K562 (cell line): ENCODE measurements around the gene HADH. TPM values are rescaled to one million over a fixed set of nuclear protein-coding genes. Genes with fewer than 3 reads are reported as not detected.
A peak's percentile ranks its signal among the peaks of the same experiment; 100 is the strongest.

Experiments used
- ATAC-seq: fragments of 200-7000 bp; cut with Tn5 transposase; 3 replicates; pipeline ENCODE4 v1.9.1; 2020; ENCODE audit warnings: moderate library complexity
- BruUV-seq: library from RNA; stranded (reverse); fragments of 400-500 nt; replicated peaks from 2 replicates; lab custom pipeline; 2021; lab: Mats Ljungman, UMichigan
- CTCF ChIA-PET: fragments of 300-600 bp; formaldehyde crosslinking; extraction: SDS; loops from one replicate; lab custom pipeline; 2021; ENCODE audit warnings: low intra/inter-chr PET ratio; lab: Yijun Ruan, JAX
- POLR2A ChIA-PET: fragments of 300-600, 350-650 bp; sonication (Branson Sonifier 250); formaldehyde crosslinking; extraction: SDS; loops from one replicate; lab custom pipeline; 2021; ENCODE audit warnings: antibody characterized with exemption, inconsistent platforms; lab: Yijun Ruan, JAX
- DNase-seq, 4 experiments: peaks; one replicate each; pipeline versions ENCODE4 v3.0.0 to v3.0.0-alpha.2; 2011 to 2018; ENCODE audit warnings: low spot score in 3 of 4, mixed read lengths in 3 of 4; ENCODE audit errors: extremely low read depth in 1 of 4
- FAIRE-seq: peaks from 2 replicates; lab custom pipeline; 2011; peaks lifted over from hg19 to GRCh38; lab: Jason Lieb, UNC
- H2AFZ ChIP-seq: 2 replicates; pipeline ENCODE4 v1.6.0; 2011; ENCODE audit warnings: low read depth, low read length, control low read depth, inconsistent platforms
- H3K27ac ChIP-seq: fragments of 200-600 bp; 3 replicates; pipeline ENCODE4 v1.8.0; 2011; ENCODE audit warnings: low read depth, mild to moderate bottlenecking, control low read depth, inconsistent platforms, low read length, moderate library complexity, mixed read lengths; ENCODE audit errors: extremely low read depth
- H3K27me3 ChIP-seq, 2 experiments: fragments of 300-600 bp in 1 of 2; 2 replicates in 1 of 2; 3 replicates in 1 of 2; pipeline versions ENCODE4 v1.6.0 to v1.8.0; 2011; ENCODE audit warnings: inconsistent platforms in 2 of 2, low read length in 2 of 2, mild to moderate bottlenecking in 1 of 2, mixed read lengths in 1 of 2, moderate library complexity in 1 of 2; ENCODE audit not compliant: control insufficient read depth in 2 of 2, insufficient read depth in 2 of 2
- H3K36me3 ChIP-seq: fragments of 300-600 bp; 3 replicates; pipeline ENCODE4 v1.8.0; 2011; ENCODE audit warnings: mild to moderate bottlenecking, low read length, inconsistent platforms; ENCODE audit not compliant: control insufficient read depth, insufficient read depth
- H3K4me1 ChIP-seq, 2 experiments: fragments of 200-600 bp in 1 of 2; replicated peaks in 1 of 2; 2 replicates in 1 of 2; 3 replicates in 1 of 2; pipeline versions ENCODE4 v1.5.1 to v1.8.0; 2011; ENCODE audit warnings: inconsistent platforms in 2 of 2, low read length in 2 of 2, mild to moderate bottlenecking in 1 of 2, mixed read lengths in 1 of 2, moderate library complexity in 1 of 2; ENCODE audit not compliant: control insufficient read depth in 2 of 2, insufficient read depth in 2 of 2
- H3K4me2 ChIP-seq: 2 replicates; pipeline ENCODE4 v1.6.1; 2011; ENCODE audit warnings: low read length, control low read depth, inconsistent platforms, mixed read lengths; ENCODE audit not compliant: insufficient read depth
- H3K4me3 ChIP-seq: fragments of 200-600 bp; sonication (generic), shearing (Covaris generic); 2 replicates; pipeline ENCODE4 v1.5.1; 2016; ENCODE audit warnings: control low read depth, inconsistent platforms
- H3K79me2 ChIP-seq: fragments of 200-600 bp; 3 replicates; pipeline ENCODE4 v1.8.0; 2011; ENCODE audit warnings: low read length, inconsistent platforms; ENCODE audit not compliant: control insufficient read depth, insufficient read depth
- H3K9ac ChIP-seq, 2 experiments: 2 replicates each; pipeline versions ENCODE4 v1.6.0 to v1.6.1; 2011; ENCODE audit warnings: low read depth in 2 of 2, low read length in 2 of 2, control low read depth in 1 of 2, inconsistent platforms in 1 of 2, mild to moderate bottlenecking in 1 of 2, mixed read lengths in 1 of 2; ENCODE audit not compliant: insufficient read depth in 1 of 2
- H3K9me1 ChIP-seq: one replicate; pipeline ENCODE4 v1.6.0; 2011; ENCODE audit warnings: inconsistent platforms, mild to moderate bottlenecking, low read length, moderate library complexity; ENCODE audit not compliant: control insufficient read depth, insufficient read depth
- H3K9me3 ChIP-seq: replicated peaks from 2 replicates; pipeline ENCODE4 v1.5.1; 2011; ENCODE audit warnings: low read depth, low read length, inconsistent platforms; ENCODE audit not compliant: control insufficient read depth, insufficient read depth
- H4K20me1 ChIP-seq: replicated peaks from 2 replicates; pipeline ENCODE4 v1.6.1; 2011; ENCODE audit warnings: low read length, inconsistent platforms, mixed read lengths; ENCODE audit not compliant: control insufficient read depth, insufficient read depth
- ERF ChIP-seq: fragments of 450-650 bp; formaldehyde crosslinking; IDR thresholded peaks from 2 replicates; pipeline ENCODE4 v1.4.0; 2020; ENCODE audit warnings: mild to moderate bottlenecking, mixed read lengths
- FOXA3 ChIP-seq, 2 experiments: fragments of 450-650 bp in 1 of 2; sonication (generic) in 1 of 2; formaldehyde crosslinking; IDR thresholded peaks in 1 of 2; conservative IDR thresholded peaks in 1 of 2; 2 replicates each; pipeline versions ENCODE4 v1.4.0 to v1.8.0; 2020 to 2022; ENCODE audit warnings: mild to moderate bottlenecking in 2 of 2, missing genetic modification reagents in 1 of 2
- GTF2A2 ChIP-seq: IDR thresholded peaks from 2 replicates; pipeline ENCODE4 v1.6.1; 2016; ENCODE audit warnings: mild to moderate bottlenecking, missing genetic modification characterization, missing compliant biosample characterization
- HLTF ChIP-seq: fragments of 450-650 bp; IDR thresholded peaks from 2 replicates; pipeline ENCODE4 v1.6.1; 2016
- IRF1 ChIP-seq: sonication (generic); formaldehyde crosslinking; IDR thresholded peaks from 2 replicates; pipeline ENCODE4 v1.8.0; 2022; ENCODE audit warnings: missing genetic modification reagents, mild to moderate bottlenecking, borderline replicate concordance
- KLF10 ChIP-seq: fragments of 250-450 bp; sonication (Bioruptor Pico); IDR thresholded peaks from 2 replicates; pipeline ENCODE4 v1.6.1; 2021; ENCODE audit warnings: matching md5 sums
- NCOA6 ChIP-seq: fragments of 450-650 bp; IDR thresholded peaks from 2 replicates; pipeline ENCODE4 v1.6.1; 2017; ENCODE audit warnings: mild to moderate bottlenecking
- RNF2 ChIP-seq: sonication (generic); IDR thresholded peaks from 2 replicates; pipeline ENCODE4 v1.6.1; 2016
- ZNF512 ChIP-seq: IDR thresholded peaks from 2 replicates; pipeline ENCODE4 v1.6.1; 2016; ENCODE audit warnings: missing genetic modification characterization, missing compliant biosample characterization
- WGBS: fragments of 100-300 bp; shearing (Covaris generic); methylation state at CpG from one replicate; pipeline ENCODE4 v1.1.6; 2016; ENCODE audit warnings: low coverage, mixed read lengths; ENCODE audit not compliant: insufficient coverage; ENCODE audit errors: missing lambda C conversion rate; 5-methylcytosine and 5-hydroxymethylcytosine counted together
- in situ Hi-C: fragments of 300-500 bp; cut with MboI; formaldehyde crosslinking; loops from 4 replicates; pipeline ENCODE4 v1.15.0; 2018; ENCODE audit warnings: inconsistent platforms, mixed read lengths
- intact Hi-C: fragments of 100-400 bp; cut with micrococcal nuclease; formaldehyde crosslinking; loops from 2 replicates; pipeline ENCODE4 v1.14.2; 2022
- polyA plus RNA-seq, 8 experiments: library from polyadenylated mRNA; depleted of rRNA in 4 of 8; stranded (reverse) in 5 of 8; unstranded in 3 of 8; fragments of >200 nt; fragmentation: Nextera tagmentation in 2 of 8; fragmentation: Illumina TruSeq in 1 of 8; extraction: Ambion mirVana in 2 of 8; extraction: Trizol in 1 of 8; gene quantifications; 2 replicates each; pipeline versions ENCODE4 v1.2.1 to v1.2.3, GENCODE V29; 2011 to 2014; ENCODE audit warnings: inconsistent platforms in 1 of 8, missing spikeins in 1 of 8
- total RNA-seq, 7 experiments: library from RNA; depleted of rRNA in 6 of 7; stranded (reverse); fragments of >200 nt in 6 of 7; fragmentation: Illumina TruSeq in 2 of 7; extraction: Trizol in 2 of 7; gene quantifications; 2 replicates each; pipeline versions ENCODE4 v1.2.1 to v1.2.3, GENCODE V29; 2011 to 2021; ENCODE audit warnings: low replicate concordance in 1 of 7
- TF ChIP-seq, protein P1 (sequence below): sonication (generic); formaldehyde crosslinking; IDR thresholded peaks from 2 replicates; pipeline ENCODE4 v1.8.1; 2023; ENCODE audit warnings: mild to moderate bottlenecking, missing genetic modification reagents
- TF ChIP-seq, protein P2 (sequence below): fragments of 250-450 bp; sonication (Bioruptor Pico); IDR thresholded peaks from 2 replicates; pipeline ENCODE4 v1.4.0; 2020; ENCODE audit warnings: mild to moderate bottlenecking, moderate library complexity
- TF ChIP-seq, protein P3 (sequence below): sonication (generic); formaldehyde crosslinking; IDR thresholded peaks from 2 replicates; pipeline ENCODE4 v1.9.0; 2022; ENCODE audit warnings: mild to moderate bottlenecking, missing genetic modification reagents

Gene HADH
- total and polyA plus RNA-seq, 9 of the 15 experiments (the other 6 are each of a cell fraction or from before 2014, with no cell fraction given) = 9.4 to 73.3 (median 32.8) TPM

GRCh38 chr4:108004646-108005045, 15.0 kb downstream of the HADH start (continued):
- TF ChIP-seq, protein P1, sequence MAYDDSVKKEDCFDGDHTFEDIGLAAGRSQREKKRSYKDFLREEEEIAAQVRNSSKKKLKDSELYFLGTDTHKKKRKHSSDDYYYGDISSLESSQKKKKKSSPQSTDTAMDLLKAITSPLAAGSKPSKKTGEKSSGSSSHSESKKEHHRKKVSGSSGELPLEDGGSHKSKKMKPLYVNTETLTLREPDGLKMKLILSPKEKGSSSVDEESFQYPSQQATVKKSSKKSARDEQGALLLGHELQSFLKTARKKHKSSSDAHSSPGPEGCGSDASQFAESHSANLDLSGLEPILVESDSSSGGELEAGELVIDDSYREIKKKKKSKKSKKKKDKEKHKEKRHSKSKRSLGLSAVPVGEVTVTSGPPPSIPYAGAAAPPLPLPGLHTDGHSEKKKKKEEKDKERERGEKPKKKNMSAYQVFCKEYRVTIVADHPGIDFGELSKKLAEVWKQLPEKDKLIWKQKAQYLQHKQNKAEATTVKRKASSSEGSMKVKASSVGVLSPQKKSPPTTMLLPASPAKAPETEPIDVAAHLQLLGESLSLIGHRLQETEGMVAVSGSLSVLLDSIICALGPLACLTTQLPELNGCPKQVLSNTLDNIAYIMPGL = no peak
- TF ChIP-seq KLF10 (CRISPR knock-in tag) (no peak), FOXA3 (CRISPR knock-in tag; conservative IDR thresholded peaks at IDR 0.05 in 1 of 2, IDR thresholded peaks at IDR 0.05 in 1 of 2) (no peak), NCOA6 (no peak)
- TF ChIP-seq, all 486 proteins: peak for 0

GRCh38 chr4:108005807-108006206, 16.1 kb downstream of the HADH start:
- peaks cover 0 to 16% of the 10 kb centered on the region in 2 experiments; a peak in 2 of 5 replicates for H3K4me1 ChIP-seq
- H3K4me3 ChIP-seq = no peak overlapping the region
- peak; percentile 14; the same call in 2 of the 3 replicates for ATAC-seq
- no peaks in the 10 kb centered on the region for H3K9me1 ChIP-seq
- H3K27ac ChIP-seq = no peak overlapping the region
- no peak for DNase-seq
- H3K27me3 ChIP-seq = no peaks in the 10 kb centered on the region
- 0 out of 3 replicates have a peak, but pooled peaks cover 5% of the 10 kb centered on the region for H3K79me2 ChIP-seq
- whole genome bisulfite sequencing = 71% methylated on average over 1 of the region's 1 CpG
- POLR2A ChIA-PET = interaction anchor here (0.7 to 0.8 kb wide), 2 partner anchors 10 to 443 kb away, joined by 3 to 6 read pairs; no protein-coding TSS in a partner anchor
- in situ Hi-C loops (no loop called here), intact Hi-C loops (no loop called here)
- no TSS peak for BruUV-seq
- no peak overlapping the region for H2AFZ ChIP-seq
- no peak for FAIRE-seq
- H3K36me3 ChIP-seq = peaks cover 9% of the 10 kb centered on the region
- no peaks in the 10 kb centered on the region for H3K9me3 ChIP-seq
- H4K20me1 ChIP-seq = no peaks in the 10 kb centered on the region
- CTCF ChIA-PET = no interaction called here
- no peak overlapping the region for H3K9ac ChIP-seq
- no peak overlapping the region; the same call in 1 of the 2 replicates for H3K4me2 ChIP-seq
- TF ChIP-seq, protein P2, sequence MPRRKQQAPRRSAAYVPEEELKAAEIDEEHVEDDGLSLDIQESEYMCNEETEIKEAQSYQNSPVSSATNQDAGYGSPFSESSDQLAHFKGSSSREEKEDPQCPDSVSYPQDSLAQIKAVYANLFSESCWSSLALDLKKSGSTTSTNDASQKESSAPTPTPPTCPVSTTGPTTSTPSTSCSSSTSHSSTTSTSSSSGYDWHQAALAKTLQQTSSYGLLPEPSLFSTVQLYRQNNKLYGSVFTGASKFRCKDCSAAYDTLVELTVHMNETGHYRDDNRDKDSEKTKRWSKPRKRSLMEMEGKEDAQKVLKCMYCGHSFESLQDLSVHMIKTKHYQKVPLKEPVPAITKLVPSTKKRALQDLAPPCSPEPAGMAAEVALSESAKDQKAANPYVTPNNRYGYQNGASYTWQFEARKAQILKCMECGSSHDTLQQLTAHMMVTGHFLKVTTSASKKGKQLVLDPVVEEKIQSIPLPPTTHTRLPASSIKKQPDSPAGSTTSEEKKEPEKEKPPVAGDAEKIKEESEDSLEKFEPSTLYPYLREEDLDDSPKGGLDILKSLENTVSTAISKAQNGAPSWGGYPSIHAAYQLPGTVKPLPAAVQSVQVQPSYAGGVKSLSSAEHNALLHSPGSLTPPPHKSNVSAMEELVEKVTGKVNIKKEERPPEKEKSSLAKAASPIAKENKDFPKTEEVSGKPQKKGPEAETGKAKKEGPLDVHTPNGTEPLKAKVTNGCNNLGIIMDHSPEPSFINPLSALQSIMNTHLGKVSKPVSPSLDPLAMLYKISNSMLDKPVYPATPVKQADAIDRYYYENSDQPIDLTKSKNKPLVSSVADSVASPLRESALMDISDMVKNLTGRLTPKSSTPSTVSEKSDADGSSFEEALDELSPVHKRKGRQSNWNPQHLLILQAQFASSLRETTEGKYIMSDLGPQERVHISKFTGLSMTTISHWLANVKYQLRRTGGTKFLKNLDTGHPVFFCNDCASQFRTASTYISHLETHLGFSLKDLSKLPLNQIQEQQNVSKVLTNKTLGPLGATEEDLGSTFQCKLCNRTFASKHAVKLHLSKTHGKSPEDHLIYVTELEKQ (CRISPR knock-in tag) = no peak
- TF ChIP-seq ZNF512 (tag) (no peak), RNF2 (no peak), HLTF (no peak), GTF2A2 (tag) (no peak), IRF1 (CRISPR knock-in tag) (no peak), ERF (CRISPR knock-in tag) (no peak)
- TF ChIP-seq, protein P3, sequence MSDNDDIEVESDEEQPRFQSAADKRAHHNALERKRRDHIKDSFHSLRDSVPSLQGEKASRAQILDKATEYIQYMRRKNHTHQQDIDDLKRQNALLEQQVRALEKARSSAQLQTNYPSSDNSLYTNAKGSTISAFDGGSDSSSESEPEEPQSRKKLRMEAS (CRISPR knock-in tag) = no peak
